GM12875 (cell line): ENCODE measurements around the gene SHBG.
A peak's percentile ranks its signal among the peaks of the same experiment; 100 is the strongest.

Experiments used
- H3K4me3 ChIP-seq: one replicate; pipeline ENCODE4 v1.5.1; 2011; ENCODE audit warnings: low read depth, low read length, control low read depth
- CTCF ChIP-seq: IDR thresholded peaks from 2 replicates; pipeline ENCODE4 v1.5.1; 2011; ENCODE audit warnings: low read depth, mild to moderate bottlenecking, control low read depth, inconsistent platforms, low read length, moderate library complexity, borderline replicate concordance; ENCODE audit not compliant: insufficient read depth

SHBG gene

GRCh38 chr17:7587420-7588151, 42.3 kb upstream of the SHBG start:
- H3K4me3 ChIP-seq = no peak overlapping the region
- no peak for TF ChIP-seq CTCF

- TF ChIP-seq CTCF = no peak
- H3K4me3 ChIP-seq = no peak overlapping the region
Measured at GRCh38 chr17:7588553-7589203, 41.3 kb upstream of the SHBG start.

GRCh38 chr17:7589204-7589868, 40.6 kb upstream of the SHBG start:
- no peak overlapping the region for H3K4me3 ChIP-seq
- TF ChIP-seq CTCF = peak; percentile 90

DNA sequence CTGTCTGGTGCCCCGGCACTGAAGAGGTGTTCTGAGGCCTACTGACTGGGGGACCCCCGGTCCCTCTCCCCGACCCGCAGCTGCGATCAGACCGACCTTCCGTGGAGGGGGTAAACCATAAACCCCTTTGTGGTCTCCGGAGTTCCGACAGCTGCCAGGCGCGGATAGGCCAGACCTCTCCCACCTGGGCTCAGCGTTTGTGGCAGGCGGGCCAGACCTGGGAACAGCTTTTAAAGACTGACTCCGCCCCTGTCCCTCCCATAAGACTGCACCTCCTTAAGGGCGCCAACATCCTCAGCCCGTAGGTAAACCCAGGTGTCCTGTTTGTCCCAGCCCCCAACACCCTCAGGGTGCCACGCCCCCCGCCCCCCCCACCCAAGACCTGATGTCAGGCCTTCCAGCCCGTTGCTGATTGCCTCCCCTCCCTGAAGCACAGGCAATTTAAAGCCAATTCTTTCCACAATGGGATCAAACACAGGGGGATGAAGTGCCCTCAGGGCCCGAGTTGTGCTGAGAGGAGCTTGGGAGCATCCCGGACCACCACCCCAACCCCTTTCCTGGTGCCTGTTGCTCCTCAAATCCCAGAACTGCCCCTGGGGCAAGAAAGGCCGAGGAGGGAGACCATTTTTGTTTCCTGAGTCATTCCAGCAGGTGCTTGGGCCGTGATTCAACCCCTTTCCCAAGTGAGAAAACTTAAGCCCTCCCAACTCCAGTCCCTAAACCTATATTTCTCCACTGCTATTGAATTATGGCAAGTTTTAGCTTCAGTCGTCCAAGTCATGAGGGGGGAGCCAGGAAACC, 39.8 kb upstream of the SHBG start, which contains the start of gene SOX15:
Gene SOX15 (minus strand): TSS at position 204 of the 801 bp plus-strand sequence. CDS start 418 bp downstream, outside the sequence.
- no peak for TF ChIP-seq CTCF
- H3K4me3 ChIP-seq = no peak within 1 kb of the TSS

GRCh38 chr17:7590743-7591142, 39.2 kb upstream of the SHBG start:
- TF ChIP-seq CTCF = no peak
- no peak overlapping the region for H3K4me3 ChIP-seq

GRCh38 chr17:7591596-7591995, 38.3 kb upstream of the SHBG start:
- H3K4me3 ChIP-seq = no peak overlapping the region
- TF ChIP-seq CTCF = no peak
